Breast epithelium (tissue), 3 donors: Measurements from ENCODE around the gene OTULIN.

ENCODE experiments used
- POLR2A ChIP-seq: fragments of 450-650 bp; IDR thresholded peaks from one replicate; pipeline ENCODE4 v1.6.1; 2016; ENCODE audit warnings: antibody characterized with exemption, mild to moderate bottlenecking, moderate library complexity
- TF ChIP-seq, protein P1 (sequence below), 3 donors: fragments of 450-650 bp; IDR thresholded peaks; one replicate each; pipeline ENCODE4 v1.5.1; 2016 to 2017; ENCODE audit warnings: antibody characterized with exemption in 3 of 3, mild to moderate bottlenecking in 3 of 3, moderate library complexity in 3 of 3

DNA sequence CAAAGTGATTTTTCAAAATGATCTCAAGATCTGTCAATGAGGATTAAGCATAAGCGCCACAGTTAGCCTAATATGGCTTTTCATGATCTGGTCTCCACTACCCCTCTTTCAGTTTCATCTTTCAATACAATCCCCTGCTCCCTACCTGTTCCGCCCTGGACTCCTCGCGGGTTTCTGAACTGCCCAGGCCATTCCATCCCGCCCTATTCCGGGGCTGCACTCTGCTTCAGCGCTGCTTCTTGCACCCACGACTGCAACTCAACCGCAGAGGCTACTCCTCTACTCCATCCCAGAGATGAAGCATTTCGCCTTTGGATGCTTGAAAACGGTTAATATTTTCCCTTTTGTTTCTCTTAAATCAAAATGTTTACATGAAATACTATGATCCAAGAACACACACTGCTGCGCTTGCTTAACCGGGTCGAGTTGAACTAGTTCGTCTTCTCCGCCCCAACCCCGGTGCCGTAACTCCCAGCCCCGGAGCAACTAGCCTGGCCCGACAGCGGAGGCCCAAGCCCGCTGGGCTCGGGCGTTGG is 716 bp upstream of the OTULIN start:
- TF ChIP-seq, protein P1, sequence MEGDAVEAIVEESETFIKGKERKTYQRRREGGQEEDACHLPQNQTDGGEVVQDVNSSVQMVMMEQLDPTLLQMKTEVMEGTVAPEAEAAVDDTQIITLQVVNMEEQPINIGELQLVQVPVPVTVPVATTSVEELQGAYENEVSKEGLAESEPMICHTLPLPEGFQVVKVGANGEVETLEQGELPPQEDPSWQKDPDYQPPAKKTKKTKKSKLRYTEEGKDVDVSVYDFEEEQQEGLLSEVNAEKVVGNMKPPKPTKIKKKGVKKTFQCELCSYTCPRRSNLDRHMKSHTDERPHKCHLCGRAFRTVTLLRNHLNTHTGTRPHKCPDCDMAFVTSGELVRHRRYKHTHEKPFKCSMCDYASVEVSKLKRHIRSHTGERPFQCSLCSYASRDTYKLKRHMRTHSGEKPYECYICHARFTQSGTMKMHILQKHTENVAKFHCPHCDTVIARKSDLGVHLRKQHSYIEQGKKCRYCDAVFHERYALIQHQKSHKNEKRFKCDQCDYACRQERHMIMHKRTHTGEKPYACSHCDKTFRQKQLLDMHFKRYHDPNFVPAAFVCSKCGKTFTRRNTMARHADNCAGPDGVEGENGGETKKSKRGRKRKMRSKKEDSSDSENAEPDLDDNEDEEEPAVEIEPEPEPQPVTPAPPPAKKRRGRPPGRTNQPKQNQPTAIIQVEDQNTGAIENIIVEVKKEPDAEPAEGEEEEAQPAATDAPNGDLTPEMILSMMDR (IDR thresholded peaks at IDR 0.05) = no peak
- no peak for TF ChIP-seq POLR2A
